GM04504 (cell line): Measurements from ENCODE around the gene CTNND2.

Experiments
- DNase-seq: peaks from one replicate; pipeline ENCODE4 v3.0.0-alpha.2; 2012; ENCODE audit warnings: low read depth

CTNND2 gene

DNA sequence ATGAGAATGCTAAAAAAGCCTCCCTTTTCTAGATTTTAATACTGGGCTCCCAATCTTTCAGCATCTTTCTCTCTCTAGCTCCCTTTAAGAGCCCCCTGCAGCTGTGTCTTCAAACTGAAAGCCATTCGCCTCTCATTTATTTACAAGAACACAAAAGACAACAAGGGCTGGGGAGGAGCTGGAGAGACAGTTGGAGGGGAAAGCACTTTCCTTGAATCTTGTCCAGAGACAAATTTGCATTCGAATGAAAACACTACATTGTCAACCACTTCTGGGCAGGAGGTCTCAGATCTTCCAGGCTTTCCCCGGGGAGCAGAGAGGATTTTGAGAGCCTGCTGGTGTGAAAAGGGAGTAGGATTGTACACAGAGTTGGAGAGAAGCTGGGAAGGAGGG, 518.3 kb downstream of the CTNND2 start:
- DNase-seq: no peak

DNA sequence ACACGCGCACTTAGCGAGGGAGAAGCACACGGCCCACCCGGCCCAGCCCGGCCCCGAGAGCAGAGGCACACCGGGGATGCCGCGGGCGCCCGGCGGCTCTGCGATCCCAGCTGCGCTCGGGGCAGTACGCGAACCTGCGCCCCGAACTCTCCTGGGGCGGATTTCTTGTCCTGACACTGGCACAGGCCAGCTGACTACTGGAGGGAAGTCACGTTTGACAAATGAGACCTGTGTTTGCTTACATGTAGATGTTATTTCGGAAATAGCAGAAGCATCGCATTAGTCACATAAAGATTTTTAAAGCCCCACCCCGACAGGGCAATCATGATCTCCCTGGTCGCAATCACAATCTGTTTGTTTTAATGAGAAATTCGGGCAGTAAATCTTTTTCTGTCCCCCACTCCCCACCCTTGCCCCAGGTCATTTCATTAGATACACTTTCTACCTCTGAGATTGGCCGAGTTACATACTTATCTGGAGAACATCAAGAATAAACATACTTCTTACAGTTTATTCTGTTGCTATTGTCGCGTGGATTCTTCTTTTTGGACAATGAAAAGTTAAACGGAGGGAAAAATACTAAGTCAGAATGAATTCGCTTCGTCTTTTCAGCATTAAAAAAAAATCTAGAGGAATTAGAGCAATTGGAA, 518.9 kb downstream of the CTNND2 start:
- DNase-seq: no peak

DNA sequence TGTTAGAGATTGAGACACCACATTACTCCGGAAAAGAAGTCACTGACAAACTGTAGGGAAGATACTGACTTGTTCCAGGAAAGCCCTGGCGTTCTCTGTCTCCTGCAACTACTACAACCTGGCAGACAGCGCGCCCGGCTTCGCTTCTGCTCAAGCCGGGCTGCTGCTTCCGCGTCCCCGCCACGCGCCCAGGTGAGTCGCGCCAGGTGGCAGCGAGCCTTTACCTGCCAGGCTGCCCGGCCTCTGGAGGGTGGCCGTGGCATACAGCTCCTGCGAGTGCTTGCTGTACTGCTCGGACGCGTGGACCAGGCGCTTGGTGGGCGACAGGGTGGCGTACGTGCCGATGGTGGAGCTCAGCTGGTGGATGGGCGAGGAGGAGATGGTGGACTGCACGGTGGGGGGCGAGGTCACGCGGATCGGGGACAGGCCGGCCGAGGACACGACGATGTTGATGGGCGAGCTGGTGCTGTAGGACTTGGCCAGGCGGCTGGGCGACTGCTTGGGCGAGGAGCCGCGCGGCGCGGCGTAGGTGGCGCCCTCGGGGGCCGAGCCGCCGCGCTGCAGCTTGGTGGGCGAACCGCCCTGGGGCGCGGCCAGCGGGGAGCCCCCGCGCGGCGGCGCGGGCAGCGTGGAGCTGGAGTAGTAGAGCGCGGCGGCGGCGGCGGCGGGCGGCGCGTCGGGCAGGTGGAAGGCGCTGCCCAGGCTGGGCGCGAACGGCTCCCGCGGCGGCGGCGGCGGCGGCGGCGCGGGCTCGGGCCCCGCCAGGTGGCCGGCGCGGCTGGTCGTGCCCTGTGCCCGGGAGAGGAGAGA, 519.6 kb downstream of the CTNND2 start:
- DNase-seq: no peak

DNA sequence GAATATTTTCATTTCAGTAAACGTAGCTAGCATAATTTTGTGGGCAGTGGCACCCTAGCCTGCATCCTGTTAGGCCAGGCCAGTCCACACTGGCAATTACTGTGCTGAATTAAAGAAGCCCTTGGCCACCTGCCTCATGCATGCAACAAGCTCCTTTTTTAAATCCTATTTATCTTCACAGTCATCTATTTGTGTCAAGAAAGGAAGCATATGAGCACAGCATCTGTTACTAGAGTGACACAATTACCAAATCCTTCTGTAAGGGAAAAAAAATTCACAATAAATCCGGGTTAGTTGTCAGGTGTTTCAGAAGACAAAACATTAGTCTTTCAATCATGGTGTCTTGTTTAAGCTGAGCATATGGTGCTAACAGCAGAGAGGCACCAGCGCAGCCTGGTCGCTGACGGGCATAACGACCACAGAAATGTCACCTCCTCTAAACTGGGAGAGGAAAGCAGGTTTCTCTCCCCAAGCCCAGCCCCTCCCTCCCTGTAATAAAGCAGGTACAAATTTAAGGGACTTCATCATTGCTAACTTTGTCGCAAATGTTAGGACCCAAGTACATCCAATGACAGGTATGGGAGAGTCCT, 520.6 kb downstream of the CTNND2 start:
- DNase-seq: no peak

DNA sequence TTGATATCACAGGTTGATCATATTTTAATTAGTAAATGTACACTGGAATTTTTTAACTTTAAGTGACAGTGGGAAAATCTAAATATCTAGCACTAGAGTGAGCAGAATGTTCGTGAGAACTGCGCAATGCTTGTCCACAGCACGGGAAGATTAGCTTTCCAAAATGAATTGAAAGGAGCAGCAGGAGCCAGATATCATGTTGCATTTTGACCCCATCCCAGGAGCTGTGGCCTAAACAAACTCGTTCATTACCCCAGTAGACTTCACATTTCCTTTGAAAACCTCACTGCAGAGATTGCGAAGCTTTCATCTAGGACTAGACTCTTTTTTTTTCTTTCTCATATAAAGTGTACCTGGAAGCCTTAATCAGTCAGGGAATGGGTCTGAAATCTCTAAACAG, 525.8 kb downstream of the CTNND2 start:
- no peak for DNase-seq

DNA sequence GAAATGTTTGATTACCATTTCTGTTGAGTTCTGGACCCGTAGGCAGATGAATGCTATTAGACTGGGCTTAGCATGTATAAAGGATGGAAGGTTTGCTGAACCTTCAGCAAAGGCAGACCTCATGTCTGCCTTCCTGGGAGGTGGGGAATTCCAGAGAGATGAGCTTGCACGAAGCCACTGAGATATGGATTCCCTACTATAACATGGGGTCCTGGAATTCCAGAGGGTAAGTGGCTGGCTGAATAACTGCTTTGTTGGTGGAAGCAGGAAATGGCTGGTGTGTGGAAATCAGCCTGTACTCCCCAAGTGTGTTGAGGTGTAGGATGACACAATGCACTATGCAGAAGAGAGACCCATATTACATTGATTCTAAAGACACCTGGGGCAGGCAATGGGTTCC, 526.4 kb downstream of the CTNND2 start:
- DNase-seq: no peak

DNA sequence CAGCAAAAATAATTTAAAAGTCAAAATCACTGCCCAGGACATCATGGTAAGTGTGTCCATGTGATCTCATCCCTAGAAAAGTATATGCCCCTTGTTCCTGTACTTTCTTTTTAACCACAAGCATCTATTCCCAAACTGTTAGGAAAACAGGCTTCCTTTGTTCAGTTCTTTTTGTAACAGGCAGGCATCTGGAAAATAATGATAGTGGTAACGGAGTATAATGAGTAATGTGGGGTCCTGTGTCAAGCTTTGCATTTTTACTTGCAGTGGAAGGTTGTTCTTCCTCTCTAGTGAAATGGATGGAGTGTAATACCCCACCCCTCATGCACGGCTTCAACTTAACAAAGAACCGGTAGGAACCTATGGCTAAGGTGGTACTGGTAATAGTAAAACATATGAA, 532.1 kb downstream of the CTNND2 start:
- DNase-seq: no peak

DNA sequence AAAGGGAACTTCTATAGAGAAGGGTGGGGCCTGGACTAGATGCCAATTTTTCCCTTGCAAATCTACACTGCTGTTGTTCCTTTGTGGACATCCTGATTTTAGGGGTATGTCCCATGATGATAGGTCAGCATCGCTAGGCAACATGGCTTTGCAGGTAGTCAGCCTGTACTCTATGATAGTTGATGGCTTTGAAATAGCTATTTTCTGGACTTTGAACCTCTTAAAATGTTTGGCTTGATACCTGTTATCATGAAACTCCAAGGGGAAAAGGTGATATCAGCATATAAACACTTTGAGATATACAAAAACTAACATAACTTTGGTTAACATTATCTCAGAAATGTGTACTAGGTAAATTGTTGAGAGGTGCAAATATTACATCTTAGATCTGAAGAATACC, 533.2 kb downstream of the CTNND2 start:
- no peak for DNase-seq

DNA sequence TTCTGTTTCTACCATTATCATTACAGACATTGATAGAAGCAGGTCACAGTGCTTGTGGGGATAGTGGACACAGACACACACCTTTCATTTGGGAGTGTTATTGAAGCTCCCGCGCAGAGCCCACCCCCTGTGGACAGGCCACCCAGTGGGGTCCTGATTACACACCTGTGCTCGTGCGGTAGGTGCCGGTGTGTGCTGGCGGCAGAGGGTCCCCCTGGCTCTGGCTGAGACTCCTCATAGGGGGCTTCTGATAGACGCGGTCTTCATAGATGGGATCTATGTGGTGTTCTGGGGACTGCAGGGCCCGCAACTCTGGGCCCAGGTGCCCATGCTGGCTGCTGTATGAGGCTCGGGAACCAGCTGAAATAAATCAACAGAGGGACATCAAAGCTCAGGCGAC, 539.7 kb downstream of the CTNND2 start:
- no peak for DNase-seq

DNA sequence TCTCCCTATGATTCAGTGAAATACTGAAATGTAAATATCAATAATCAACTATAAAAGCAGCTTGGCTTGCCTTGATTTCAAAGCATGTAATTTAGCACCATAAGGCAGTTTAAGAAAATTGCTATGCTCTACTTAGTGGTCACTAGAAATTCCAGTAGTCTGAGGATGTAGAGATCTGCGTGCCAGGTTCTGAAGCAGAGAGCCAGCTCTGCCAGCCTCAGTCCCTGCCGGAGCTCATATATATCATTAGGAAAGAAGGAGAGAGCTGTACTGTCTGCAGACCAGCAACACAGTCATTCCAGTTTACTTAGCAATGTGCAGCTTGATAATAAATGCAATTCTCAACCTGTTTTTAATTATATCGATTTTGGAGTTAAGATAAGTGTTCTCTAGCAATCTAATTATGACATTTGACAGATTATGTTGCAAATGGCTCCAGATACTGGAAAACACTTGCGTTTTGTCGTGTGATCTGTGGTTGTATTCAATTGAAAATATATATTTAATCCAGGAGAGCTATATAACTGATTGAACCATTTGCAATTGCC, 540.5 kb downstream of the CTNND2 start:
- DNase-seq: no peak

DNA sequence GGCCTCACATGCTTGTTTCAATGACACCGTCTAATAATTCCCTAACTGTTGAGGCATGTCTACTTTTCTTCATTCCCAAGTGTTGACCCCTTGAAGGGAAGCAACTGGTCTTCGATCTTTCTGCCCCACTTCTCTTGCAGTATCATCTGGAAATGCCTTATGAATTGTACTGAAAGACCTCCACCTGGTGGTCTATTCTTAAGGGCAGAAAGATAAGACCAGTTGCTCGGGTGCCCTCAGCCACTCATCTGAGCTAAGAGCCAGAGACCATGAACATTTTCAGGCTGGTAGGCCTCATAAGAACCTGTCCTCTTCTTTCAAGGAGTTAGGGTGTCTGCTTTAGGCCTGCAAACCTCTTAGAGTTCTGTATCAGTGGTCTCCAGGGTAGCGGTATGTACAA, 542.5 kb downstream of the CTNND2 start:
- DNase-seq: no peak

DNA sequence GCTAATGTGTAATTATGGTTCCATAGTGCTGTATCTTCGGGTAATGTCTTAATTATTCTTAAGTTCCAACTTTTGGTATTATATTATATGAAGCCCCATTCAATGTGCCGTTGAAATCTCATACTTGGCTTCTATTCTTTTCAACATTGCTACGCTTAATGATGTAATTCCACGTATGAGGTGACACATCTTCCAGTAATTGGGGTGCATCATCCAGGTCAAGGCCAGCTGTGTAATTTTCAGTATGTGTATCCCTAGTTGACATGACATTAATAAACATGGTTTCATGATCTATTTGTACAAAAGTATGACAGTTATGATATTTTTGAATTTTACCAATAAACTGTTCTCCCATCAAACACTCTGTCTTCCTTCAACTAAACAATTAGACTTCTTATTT, 546.3 kb downstream of the CTNND2 start:
- DNase-seq: no peak

DNA sequence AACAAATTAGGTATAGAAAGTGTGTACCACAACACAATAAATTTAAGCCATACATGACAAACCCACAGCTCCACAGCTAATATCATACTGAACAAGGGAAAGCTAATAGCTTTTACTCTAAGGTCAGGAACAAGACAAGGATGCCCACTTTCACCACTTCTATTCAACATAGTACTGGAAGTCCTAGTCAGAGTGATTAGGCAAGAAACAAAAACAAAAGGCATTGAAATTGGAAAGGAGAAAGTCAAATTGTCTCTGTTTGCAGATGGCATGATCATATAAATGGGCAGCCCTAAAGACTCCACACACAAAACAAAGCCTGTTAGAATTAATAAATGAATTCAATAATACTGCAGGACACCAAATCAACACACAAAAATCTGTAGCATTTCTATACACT, 548.8 kb downstream of the CTNND2 start:
- DNase-seq: no peak

DNA sequence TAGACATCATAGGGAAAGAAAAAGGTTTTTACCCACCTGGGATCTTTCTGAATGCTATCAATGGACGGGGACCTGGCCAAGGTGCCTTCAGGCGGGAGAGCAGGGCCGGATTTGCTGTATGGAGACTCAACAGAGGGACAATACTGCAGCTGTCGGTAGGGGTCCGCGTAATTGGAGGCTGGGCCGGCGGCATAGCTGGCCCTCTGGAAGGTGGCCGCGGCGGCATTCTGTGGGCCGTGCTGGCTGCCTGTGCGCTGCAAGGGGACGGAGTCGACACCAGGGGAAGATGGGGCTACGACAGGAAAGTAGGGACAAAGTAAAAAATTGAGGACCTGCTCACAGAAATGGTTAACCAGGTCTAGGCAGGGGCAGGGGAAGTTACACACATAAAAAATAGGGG, 557.9 kb downstream of the CTNND2 start:
- DNase-seq: no peak

DNA sequence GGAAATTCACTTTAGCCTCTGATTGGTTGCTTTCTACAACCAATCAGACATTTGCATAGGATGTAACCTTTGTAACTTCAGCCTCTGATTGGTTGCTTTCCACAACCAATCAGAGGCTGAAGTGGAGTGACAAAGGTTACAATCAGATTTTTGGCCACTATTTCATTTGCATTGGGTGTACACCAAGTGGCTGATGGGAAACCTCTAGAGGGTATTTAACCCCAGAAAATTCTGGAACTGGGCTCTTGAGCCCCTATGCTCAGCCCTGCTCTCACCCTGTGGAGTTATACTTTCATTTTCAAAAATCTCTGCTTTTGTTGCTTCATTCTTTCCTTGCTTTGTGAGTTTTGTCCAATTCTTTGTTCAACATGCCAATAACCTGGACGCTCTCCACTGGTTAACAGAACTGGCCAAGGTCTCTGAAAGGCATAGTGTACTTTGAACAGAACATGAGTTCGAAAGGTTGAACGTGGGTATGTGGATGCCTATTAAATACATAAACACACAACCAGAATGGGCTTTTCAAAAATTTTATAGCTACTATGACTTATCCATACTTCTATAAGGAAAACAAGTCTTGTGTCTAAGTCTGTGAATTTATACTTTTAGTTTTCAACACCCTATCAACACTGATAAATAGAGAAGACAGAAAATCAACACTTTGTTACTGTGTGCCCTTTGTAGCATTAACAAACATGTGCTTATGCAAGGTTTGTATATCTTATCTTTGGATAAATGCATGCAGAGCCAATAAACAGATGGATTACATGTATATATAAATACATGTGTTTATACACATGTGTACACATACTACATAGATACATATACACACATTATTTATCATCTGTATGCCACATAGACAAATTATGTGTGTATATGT, 568.1 kb downstream of the CTNND2 start:
- DNase-seq: no peak

DNA sequence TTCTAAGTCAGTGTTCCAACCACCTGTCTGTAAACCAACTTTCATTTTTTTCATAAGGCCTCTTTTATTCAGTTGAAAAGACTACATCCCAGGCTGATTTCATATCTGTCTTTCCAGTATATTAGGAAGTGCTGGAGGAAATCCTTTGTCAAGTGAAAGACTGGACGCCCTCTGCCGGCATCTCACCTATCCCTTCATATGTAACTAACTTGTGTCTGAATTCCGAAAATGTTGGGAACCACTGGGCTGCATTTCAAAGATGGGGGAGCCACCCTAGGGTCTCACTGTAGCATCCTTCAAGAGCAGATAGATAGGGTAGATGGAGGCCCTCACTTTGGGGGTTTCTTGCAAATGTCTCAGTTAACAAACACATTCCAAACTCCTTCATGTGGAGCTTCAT, 569.8 kb downstream of the CTNND2 start:
- DNase-seq: no peak

DNA sequence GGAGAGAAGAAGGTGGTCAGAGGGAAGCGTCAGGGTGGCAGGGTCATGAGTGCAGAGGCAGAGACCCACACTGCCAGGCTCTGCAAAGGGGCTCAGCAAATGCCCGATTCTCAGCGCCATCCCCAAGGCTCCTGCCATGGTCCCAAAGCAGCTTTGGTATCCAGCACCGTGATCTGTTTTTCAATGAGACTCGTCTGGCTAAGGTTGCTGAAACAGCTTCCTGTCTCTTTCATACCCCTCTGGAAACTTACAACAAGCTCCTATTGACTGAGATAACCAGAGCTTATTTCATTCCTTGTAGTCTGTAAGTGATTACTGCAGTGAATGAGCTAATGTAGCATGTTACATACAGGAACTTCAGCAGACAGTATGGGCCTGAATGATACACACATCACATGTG, 574.6 kb downstream of the CTNND2 start:
- DNase-seq: no peak

DNA sequence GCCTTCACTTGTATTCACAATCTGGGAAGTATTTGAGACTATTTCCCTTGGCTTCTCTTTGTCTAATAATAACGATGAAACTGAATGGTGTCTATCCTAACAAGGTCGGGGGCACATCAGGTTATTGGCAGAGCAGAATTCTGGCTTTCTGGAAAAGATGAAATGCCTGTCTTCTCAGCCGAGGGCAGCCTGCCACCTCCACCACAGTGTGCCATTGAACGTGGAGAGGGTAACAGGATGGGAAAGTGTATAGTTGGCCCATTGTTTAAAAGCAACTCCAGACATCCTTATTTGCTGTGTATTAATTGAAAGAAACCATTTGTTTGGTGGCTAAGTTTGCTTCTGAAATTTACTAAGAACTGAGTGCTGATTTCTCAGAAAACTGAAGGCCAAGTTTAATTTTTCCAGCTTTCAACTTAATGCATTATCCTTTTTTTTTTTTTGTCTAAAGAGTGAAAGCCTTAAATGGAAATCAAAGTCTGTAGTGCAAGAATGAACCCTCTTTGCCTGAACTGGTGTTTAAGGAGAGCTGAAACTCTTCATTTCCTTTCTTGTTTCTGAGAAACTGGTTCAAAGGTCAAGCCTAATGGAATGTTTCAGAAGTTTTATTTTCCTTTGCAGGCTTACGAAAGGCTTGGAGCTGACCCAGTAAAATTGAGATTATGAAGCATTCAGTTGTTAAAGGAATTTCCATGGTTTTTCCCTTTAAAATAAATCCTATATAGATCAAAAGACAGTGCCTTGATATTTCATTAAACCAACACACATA, 579.5 kb downstream of the CTNND2 start:
- no peak for DNase-seq

DNA sequence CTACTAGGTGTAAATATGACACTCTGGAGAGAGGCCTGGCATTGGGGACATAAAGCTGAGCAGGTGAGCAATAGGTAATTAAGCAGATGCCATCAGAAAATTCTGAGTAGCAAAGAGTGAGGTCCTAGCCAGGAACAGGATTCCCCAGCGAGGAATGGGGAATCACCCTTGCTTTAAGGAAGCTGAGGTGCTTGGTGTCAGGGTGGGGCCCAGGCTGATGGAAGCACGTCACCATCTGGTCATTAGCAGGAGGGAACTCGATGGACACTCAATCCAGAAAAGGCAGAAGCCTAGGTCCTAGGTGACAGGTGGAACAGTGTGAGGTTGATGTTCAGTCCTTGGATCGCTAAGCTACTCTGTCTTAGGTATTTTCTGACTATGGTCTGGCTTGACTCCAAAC, 580.5 kb downstream of the CTNND2 start:
- DNase-seq: no peak

DNA sequence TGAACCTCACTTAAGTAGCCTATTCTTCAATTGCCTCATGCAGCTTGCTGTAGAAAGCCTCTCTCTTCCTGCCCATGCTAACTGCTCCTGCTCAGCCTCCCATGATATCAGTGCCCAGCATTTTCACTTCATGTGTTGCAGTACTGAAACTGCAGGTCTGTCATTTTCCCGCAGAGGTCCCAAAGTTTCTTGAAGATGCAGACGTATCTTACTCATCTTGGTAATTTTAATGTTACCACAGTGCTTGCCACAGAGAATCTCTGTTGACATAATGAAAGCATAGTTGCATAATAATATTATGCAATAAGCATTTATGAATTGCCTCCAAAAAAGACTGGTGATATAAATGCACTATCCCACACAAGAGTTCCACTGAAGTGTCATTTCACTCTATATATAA, 582.1 kb downstream of the CTNND2 start:
- DNase-seq: no peak

DNA sequence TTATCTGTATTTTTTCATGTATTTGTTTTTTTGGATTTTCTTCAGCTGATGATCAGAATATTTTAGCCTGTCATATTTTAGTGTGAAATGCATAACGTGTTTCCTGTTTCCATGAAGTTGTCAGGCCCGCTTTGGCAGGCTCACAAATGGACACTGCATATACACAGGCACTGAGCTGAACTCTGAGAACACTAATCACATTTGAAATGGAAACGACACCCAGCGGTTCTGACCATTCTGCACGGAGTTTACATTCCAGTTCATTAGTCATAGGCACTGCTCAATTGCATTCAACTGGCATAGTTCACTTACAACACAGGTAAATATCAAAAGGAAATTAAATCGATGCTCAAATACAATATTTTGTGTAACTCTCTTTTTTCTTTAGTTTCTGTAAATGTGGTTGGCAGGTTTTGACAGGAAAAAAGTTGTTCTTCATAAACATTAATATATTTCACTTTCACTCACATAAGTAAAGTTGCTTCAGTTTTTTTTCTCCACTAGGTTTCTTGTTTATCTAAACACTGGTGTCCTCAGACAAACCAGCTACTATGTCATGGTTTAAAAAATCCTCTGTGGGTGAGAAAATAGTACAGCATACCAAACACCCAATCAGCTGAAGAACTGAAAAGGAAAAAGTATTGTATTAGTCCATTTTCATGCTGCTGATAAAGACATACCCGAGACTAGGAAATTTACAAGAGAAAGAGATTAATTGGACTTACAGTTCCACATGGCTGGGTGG, 584.2 kb downstream of the CTNND2 start:
- DNase-seq: no peak
